PFSK-1 (cell line): ENCODE measurements around the gene AKR1C3.

Source experiments
- FOXP2 ChIP-seq: optimal IDR thresholded peaks from 2 replicates; pipeline ENCODE3; 2011; ENCODE audit warnings: borderline replicate concordance, control low read depth, inconsistent platforms; ENCODE audit not compliant: insufficient read depth; ENCODE audit errors: extremely low read length, extremely low read depth
- POLR2AphosphoS5 ChIP-seq: IDR thresholded peaks from 2 replicates; pipeline ENCODE4 v1.6.1; 2012; ENCODE audit warnings: low read depth, mild to moderate bottlenecking, control low read depth, low read length, moderate library complexity
- SIN3A ChIP-seq: IDR thresholded peaks from 2 replicates; pipeline ENCODE4 v1.6.1; 2012; ENCODE audit warnings: mild to moderate bottlenecking, low read length, moderate library complexity, borderline replicate concordance; ENCODE audit not compliant: insufficient read depth
- TAF1 ChIP-seq: IDR thresholded peaks from 2 replicates; pipeline ENCODE4 v1.6.1; 2012; ENCODE audit warnings: low read length, control low read depth, borderline replicate concordance; ENCODE audit not compliant: insufficient read depth
- TF ChIP-seq, protein P1 (sequence below), 2 experiments: IDR thresholded peaks; 2 replicates each; pipeline versions ENCODE4 v1.6.1 to v1.8.0; 2011 to 2012; ENCODE audit warnings: low read depth in 2 of 2, low read length in 2 of 2, control low read depth in 1 of 2, inconsistent platforms in 1 of 2, mild to moderate bottlenecking in 1 of 2, moderate library complexity in 1 of 2; ENCODE audit not compliant: insufficient read depth in 1 of 2

The AKR1C3 gene

DNA sequence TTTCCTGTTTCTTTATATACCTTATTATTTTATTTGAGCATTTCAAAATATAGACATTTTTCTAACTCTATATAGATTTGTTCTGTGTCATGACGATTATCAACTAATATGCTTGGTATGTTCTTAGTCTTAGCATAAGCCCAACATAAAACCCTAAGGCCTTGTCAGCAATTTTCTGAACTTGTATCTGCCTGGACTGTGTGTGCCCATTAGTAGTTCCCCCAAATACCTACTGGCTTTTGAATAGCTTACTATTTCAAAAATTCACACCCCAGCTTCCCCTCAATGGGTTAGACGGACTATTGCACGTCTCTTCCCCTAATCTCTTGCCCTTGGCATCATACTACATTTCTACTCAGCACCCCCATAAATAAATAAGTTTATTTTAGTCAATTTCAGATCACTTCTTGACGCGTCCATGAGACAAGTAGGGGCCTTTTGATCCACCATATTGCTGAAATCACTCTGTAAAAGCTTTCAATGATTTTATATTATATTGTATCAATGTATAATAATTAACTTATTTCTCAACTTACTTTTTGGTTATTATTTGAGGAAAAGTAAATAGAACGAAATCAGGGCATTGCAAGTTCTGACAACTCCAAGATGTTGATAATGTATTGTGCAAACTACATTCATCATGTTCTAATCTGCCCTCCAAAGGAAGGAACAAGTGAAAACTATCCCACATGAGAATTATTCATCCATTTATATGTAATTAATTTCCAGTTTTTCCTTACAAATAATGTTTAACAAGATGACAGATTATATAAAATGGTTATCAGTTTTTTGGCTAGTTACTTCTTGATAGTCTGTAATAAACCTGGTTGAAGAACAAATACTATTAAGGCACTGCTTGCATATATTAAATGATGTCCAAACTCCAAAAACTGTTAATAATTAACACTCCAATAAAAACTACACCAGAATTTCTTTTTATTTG lies 1.1 kb upstream of the AKR1C3 start:
- TF ChIP-seq POLR2AphosphoS5 (no peak), SIN3A (no peak), FOXP2 (no peak), TAF1 (no peak)
- TF ChIP-seq, protein P1, sequence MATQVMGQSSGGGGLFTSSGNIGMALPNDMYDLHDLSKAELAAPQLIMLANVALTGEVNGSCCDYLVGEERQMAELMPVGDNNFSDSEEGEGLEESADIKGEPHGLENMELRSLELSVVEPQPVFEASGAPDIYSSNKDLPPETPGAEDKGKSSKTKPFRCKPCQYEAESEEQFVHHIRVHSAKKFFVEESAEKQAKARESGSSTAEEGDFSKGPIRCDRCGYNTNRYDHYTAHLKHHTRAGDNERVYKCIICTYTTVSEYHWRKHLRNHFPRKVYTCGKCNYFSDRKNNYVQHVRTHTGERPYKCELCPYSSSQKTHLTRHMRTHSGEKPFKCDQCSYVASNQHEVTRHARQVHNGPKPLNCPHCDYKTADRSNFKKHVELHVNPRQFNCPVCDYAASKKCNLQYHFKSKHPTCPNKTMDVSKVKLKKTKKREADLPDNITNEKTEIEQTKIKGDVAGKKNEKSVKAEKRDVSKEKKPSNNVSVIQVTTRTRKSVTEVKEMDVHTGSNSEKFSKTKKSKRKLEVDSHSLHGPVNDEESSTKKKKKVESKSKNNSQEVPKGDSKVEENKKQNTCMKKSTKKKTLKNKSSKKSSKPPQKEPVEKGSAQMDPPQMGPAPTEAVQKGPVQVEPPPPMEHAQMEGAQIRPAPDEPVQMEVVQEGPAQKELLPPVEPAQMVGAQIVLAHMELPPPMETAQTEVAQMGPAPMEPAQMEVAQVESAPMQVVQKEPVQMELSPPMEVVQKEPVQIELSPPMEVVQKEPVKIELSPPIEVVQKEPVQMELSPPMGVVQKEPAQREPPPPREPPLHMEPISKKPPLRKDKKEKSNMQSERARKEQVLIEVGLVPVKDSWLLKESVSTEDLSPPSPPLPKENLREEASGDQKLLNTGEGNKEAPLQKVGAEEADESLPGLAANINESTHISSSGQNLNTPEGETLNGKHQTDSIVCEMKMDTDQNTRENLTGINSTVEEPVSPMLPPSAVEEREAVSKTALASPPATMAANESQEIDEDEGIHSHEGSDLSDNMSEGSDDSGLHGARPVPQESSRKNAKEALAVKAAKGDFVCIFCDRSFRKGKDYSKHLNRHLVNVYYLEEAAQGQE (IDR thresholded peaks at IDR 0.05; ENCODE audit: insufficient read depth in 1 of 2, low read depth in 2 of 2, low read length in 2 of 2): no peak

DNA sequence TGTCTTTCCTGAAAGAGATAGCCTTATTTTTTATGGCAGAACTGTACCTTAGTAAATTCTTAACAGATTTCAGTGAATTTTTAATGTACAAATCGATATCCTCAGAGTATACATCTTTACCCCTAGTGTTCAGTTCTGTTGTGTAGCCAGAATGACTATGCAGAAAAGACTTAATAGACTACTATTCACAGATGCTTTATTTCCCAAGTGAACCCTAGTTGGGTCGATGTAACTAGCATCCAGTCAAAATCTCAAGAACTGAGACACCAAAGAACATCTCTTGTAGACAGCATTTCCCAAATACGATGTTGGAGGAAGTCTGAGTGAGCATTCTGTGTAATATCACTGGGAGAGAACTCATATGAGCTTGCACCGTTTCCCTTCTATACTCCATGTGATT lies 1.5 kb downstream of the AKR1C3 start:
- TF ChIP-seq TAF1 (no peak), POLR2AphosphoS5 (no peak), SIN3A (no peak), FOXP2 (no peak)
- TF ChIP-seq, protein P1 (IDR thresholded peaks at IDR 0.05; ENCODE audit: insufficient read depth in 1 of 2, low read depth in 2 of 2, low read length in 2 of 2): no peak

DNA sequence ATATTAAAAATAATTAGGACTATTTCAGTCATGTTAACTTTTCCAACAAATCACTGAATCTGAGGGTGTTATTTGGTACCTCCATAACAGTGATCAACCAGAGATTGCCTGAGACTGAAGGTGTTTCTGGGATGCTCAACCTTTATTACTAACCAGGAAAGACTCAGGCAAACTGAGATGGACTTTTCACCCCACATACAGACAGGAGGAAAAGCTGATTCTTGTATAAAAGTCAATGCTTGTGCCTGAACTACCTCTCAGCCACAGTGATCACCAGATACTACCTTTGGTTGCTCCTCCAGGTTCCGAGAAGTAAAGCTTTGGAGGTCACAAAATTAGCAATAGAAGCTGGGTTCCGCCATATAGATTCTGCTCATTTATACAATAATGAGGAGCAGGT lies 1.9 kb downstream of the AKR1C3 start:
- TF ChIP-seq TAF1 (no peak), POLR2AphosphoS5 (no peak), FOXP2 (no peak), SIN3A (no peak)
- TF ChIP-seq, protein P1 (IDR thresholded peaks at IDR 0.05; ENCODE audit: insufficient read depth in 1 of 2, low read depth in 2 of 2, low read length in 2 of 2): no peak

DNA sequence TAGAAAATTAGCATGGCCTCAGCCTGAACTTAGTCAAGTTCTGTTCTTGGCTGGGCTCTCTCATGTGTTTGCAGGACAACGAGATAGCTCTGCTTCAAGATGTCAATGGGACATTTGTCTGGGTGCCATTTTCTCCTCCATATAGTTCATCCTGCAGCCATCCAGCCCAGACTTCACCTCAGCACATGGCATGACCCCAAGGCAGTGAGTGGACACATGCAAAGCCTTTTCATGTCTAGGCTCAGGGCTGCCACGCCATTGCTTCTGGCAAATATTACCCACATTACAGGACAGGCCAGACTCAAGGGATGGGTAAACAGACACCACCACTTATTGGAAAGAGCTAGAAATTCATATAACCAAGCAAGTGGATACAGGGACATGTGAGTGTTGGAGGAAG lies 9.3 kb downstream of the AKR1C3 start:
- TF ChIP-seq TAF1 (no peak), SIN3A (no peak), FOXP2 (no peak), POLR2AphosphoS5 (no peak)
- TF ChIP-seq, protein P1 (IDR thresholded peaks at IDR 0.05; ENCODE audit: insufficient read depth in 1 of 2, low read depth in 2 of 2, low read length in 2 of 2): no peak
